Epidermal melanocyte (primary cell): Measurements from ENCODE around the gene NPSR1.
"Not testable (repeated sequence)": the region's sequence is repeated elsewhere in the genome, so short reads cannot be mapped to it uniquely, and the experiment has no call there.

Experiments
- DNase-seq: peaks from one replicate; pipeline ENCODE4 v3.0.0; 2011; ENCODE audit warnings: low spot score; ENCODE audit not compliant: insufficient read length

Gene NPSR1

DNA sequence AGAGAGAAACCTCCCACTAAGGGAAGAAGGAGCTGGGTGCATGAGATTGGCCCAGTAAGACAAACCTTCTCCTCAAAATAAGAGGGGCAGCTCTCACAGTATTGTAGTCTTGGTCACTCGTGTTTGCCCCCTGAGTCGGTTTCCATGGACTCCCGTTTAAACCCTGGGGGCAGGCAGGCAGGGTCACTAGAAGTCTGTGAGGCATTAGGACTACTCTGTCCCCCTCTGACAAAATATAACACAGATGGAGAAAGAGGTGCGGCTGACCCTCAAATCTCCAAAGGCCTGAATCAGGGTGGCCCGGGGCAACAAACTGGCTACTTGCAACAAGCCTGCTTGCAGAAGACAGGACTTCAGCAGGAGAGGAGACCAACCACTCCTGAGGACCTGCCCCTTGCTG is 210.6 kb downstream of the NPSR1 start:
- not testable (repeated sequence) for DNase-seq

GRCh38 chr7:34869057-34869456 is 211.0 kb downstream of the NPSR1 start:
- no peak for DNase-seq

GRCh38 chr7:34870041-34870440 is 212.0 kb downstream of the NPSR1 start:
- not testable (repeated sequence) for DNase-seq

DNA sequence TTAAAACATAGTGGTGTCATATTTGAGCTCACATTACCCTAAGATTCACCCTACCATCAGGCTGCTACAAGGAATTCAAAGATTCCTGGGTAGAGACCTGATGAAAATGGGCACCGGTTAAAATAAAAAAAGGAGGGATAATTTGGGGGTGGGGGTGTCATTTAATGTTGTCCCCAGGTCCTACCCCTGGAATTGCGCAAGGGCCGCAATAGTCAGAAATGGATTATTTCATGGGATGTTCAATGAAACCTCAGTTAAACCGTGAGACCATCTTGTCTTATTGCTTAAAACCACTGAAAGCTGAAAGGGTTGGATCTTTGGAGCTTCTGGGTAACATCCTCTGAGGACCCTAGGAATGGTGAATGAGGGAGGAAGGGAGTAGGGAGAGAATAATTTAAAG is 216.3 kb downstream of the NPSR1 start:
- DNase-seq = not testable (repeated sequence)

- DNase-seq = no peak
Observed at GRCh38 chr7:34875481-34875880, 217.5 kb downstream of the NPSR1 start.

GRCh38 chr7:34878944-34879735 is 221.1 kb downstream of the NPSR1 start:
- DNase-seq = not testable (repeated sequence)

DNA sequence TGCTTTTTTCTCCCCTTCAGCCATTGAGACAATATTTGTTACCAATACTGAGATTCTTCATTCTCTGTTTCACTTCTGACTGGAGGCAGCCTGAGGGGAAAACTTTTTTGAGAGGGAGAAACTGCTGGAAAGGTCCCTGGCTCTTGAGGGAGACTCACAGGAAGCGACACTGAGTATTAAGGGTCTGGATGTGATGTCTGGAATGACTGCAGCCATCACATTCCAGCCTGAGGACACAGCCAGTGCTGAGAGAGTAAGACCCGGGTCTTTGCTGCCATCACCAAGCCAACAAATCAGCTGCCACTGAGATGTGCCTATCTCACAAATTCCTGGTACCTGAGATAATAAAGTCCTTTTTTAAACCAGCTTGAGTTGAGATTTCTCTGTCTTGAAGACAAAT is 221.9 kb downstream of the NPSR1 start:
- no peak for DNase-seq

- DNase-seq = not testable (repeated sequence)
Observed at GRCh38 chr7:34883855-34884254, 225.8 kb downstream of the NPSR1 start.

GRCh38 chr7:34886856-34887255 is 228.8 kb downstream of the NPSR1 start:
- no peak for DNase-seq

GRCh38 chr7:34889951-34890350 is 231.9 kb downstream of the NPSR1 start:
- DNase-seq = no peak

- no peak for DNase-seq
Observed at GRCh38 chr7:34895202-34895601, 237.2 kb downstream of the NPSR1 start.
